ENCODE measurements around the gene CDH11.
A peak's percentile ranks its signal among the peaks of the same experiment; 100 is the strongest.

CDH11 gene

DNA sequence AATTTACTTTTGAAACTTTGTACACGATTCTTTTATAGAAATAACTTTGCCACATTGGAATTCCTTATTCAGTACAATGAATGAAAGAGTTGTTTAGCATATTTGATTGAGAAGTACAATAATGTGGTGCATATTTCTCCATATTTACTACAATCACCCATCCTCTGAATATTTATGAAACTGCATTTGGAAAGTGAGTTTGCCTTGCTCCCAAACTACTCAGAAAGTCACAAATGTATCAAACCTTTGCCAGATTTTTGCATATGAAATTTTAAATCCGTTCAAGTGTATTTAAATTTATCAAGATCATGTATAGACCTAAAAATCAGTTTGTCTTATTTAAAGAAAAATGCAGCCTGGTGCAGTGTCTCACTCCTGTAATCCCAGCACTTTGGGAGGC lies 148.7 kb downstream of the CDH11 start:
- DNase-seq: no peak

DNA sequence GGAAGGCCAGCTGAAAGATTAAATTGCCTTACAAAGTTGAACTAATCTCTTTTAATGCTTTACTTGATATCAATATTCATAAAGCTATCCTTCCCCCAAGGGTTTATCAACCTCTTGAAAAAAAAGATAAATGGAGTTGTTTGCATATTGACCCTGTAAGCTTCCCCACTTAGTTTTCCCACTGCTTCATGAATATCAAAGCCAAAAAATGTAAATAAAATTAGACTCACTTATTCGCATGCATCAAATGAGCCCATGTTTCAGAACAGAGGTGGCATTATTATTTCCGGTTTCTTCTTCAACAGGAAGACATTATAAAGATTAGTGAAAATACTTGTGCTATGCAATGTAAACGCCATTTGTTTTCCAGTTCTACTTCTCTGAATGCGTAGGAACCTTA lies 150.7 kb downstream of the CDH11 start:
- DNase-seq: no peak

DNA sequence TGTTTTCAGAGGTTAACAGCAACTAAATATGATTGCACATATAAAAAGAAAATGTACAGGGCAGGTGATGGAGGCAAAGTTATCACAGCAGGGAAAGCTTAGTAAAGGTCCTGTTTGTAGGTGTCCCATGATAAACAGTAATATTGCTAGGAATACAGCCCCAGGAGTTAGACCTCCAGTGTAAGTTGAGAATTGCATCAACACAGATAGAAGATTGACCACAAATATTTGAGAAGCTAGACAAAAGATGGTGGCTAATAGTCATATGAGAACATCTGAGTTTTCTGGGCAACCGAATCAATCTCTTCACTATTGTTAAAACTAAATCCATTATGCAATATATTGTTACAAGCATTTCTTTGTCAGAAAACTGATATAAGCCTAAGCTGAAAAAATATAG lies 152.6 kb downstream of the CDH11 start:
- DNase-seq: peak; percentile 37

DNA sequence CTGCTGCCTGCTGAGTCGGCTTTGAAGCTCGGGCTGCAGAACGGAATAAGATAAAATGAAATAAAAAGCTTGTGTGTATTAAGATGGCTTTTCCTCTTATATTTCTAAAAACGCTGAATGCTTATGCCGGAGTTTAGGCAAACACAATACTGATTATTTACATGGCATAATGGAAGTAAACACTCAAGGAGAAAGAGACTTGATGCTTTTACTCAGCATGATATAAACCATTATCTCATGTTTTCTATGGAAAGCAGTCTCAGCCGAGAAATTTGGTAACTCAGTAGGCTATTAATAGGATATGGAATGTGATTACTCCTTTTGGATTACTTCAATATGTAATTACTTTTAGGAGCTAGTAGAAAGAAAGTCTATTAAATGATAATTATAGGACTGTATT lies 153.3 kb downstream of the CDH11 start:
- no peak for DNase-seq

DNA sequence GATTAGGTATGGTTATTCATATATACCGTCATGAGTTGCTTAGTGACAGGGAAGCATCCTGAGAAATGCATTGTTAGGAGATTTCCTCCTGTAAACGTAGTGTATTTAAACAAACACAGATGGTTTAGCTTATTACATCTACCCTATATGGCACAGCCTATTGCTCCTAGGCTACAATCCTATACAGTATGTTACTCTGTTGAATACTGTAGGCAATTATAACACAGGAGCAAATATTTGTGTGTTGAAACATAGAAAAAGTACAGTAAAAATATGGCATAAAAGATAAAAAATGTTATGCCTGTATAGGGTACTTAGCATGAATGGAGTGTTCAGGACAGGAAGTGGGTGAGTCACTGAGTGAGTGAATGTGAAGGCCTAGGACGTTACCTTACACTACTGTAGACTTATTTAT lies 157.7 kb downstream of the CDH11 start:
- DNase-seq: peak; percentile 92

DNA sequence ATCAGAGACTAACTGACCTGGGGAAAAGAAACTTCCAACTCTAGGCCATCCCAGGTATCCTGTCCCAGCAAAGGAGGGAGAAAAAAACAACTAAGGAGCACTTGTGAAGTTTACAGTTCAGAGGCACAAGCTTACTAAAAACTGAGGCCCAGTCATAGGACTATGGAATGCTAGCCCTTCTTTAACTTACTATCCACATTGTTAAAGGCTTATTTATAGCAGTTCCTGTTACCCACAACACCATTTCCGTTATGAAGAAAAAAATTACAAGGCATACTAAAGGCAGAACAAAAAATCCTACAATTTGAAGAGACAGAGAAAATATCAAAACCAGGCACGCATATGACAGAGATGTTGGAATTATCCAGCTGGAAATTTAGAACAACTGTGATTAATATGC lies 159.1 kb downstream of the CDH11 start:
- peak; percentile 69 for DNase-seq

DNA sequence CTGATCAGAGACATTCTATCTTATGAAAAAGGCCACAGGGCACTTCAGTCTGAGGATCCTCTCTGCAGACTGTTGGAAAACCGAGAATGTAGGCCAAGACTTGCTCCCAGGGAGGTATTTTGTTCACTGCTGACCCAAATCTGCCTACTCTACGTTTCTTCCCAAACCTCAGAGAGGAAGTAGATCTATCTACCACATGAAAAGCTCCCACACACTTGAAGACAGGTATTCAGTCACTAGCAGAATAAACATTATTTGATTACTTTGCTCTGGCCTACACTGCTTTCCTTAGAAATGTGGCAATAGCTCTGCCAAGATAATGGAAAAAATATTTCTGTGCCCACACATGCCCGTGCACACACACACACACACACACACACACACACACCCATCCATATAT lies 164.6 kb downstream of the CDH11 start:
- DNase-seq: no peak

DNA sequence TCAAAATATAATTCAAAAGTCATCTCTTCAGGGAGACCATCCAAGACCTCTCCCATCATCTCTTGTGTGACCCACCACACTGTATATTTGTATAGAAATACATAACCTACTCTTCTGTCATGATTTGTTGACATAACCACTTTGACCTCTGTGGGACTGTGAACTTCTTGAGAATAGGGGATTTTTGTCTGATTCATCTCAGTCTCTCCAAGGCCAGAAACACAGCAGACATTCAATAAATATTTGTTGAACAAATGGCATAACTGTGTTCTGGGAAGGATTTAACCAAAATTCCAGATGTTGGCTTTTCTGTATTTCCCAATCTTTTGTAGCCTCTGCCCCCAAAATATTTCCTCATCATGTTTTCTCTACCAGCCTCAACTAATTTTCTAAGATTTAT lies 169.7 kb downstream of the CDH11 start:
- peak; percentile 92 for DNase-seq

DNA sequence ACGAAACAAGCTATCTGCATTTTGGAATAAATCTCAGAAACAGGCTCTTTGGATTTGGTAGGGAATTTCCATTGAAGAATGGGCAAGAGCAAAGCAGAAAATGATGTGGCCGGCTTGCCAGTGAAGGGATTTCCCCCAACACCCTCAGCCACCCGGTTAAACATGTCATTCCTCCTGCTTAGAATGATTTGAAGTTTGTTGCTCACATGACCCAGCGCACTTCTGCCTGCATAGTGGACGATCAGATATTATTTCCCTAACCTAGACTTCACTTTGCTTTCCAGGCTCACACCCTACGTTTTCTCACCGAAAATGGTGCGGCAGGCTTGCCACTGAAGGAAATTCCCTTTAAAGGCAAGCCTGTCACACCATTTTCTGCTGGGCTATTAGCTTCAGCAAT lies 170.7 kb downstream of the CDH11 start:
- no peak for DNase-seq

DNA sequence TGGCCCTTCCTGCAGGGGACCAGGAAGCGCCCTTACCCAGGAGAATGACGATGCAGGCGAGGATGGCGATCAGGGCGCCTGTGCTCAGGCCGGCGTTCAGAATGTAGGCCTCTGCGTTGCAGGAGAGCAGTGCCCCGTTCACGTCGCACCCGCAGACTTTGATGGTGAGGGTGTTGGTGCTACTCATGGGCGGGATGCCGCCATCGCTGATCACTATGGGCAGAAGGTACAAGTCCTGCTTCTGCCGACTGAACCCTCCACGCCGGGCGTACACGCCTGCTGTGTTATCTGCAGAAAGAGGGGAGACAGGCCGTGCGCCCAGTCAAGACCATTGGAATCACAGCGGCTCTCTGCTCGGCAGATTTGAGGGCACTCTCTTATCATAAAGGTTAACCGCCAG lies 171.1 kb downstream of the CDH11 start:
- no peak for DNase-seq

DNA sequence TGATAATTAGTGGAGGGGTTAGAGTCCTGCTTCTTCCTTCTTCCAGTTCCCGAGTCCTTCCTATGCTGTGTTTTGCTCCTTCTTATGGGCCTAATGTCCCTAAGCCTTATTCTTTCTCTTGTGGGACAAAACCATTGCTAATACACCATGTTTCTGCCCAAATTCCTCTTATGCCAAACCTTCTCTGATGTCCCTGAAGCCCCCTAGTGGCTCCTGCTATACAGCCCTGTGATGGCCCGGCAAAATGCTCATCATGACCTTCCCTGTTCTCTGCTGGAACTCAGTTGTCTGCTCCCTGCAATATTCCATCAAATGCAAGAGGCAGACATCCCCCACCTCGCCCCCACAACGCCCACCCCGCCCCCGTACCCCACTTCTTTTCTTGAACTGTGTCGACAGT lies 171.6 kb downstream of the CDH11 start:
- no peak for DNase-seq

DNA sequence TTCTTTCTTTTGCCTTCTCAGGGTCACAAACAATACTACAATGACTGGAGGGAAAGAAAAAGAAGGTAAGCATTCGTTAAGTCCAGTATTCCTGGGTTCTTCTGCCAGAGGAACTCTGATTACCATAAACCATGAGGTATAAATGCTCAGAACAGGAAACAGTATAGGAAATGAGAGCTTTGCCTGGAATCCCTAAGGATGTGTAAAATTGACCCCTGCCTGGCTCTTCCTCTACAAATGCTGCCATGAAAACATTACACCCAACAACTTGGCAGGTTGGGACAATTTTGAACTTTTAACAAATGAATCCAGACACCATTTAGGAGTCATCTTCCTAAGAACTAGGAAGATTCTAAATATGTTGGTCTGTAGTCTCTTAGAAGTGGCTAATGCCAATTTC lies 173.8 kb downstream of the CDH11 start:
- no peak for DNase-seq

DNA sequence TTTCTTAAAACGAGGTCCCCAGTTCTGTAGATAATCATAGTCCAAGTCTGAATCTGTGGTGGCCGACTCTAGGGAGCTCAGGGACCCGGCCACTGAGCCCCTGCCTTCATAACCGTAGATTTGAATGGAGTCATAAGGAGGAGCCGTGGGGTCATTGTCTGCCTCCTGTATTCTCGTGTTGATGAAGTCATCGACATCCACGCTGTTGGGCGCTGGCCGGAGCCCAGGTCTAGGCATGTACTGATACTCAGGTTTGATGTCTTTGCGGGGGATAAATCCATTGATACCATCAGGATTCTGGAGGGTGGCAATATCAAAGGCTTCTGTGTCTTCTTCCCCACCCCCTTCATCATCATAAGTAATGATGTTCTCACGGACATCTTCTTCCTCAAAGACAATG lies 174.2 kb downstream of the CDH11 start:
- no peak for DNase-seq

DNA sequence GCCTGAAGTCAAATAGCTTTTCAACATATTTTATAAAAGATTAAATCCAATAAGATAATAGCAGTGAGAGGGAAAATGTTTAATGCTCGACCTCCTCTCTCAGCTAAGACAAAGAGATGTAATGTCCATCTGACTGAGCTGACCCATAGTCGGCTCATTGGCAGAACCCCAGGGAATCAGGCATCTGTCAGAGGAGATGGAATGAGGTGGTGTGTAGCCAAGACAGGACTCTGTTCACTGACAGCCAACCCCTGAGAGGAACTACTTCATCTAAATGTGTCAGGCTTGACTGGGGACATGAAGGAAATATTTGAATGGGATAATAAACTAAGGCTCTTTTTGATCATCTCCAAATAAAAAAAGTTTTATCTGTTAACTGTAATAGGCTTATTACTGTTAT lies 188.0 kb downstream of the CDH11 start:
- DNase-seq: peak; percentile 30

DNA sequence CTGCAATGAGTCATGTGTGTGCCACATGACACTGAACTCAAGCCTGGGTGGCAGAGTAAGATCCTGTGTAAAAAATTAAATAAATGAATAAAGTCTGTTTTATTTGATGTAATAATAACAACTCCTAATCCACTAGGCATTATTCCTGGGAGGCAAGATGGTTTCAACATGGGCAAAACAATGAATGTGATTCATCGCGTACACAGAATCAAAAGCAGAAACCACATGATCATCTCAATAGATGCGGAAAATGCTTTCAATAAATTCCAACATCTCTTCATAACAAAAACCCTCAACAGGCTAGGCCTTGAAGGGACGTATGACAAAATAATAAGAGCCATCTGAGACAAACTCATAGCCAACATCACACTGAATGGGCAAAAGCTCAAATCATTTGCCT lies 195.4 kb downstream of the CDH11 start:
- DNase-seq: peak; percentile 60

DNA sequence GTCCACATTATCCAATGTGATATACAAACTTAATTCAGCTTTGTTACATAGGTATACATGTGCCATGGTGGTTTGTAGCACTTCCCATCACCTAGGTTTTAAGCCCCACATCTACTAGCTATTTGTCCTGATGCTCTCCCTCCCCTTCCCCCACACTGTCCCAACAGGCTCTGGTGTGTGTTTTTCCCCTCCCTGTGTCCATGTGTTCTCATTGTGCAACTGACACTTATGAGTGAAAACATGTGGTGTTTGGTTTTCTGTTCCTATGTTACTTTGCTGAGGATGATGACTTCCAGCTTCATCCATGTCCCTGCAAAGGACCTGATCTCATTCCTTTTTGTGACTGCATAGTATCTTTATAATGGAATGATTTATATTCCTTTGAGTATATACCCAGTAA lies 196.7 kb downstream of the CDH11 start:
- DNase-seq: no peak

DNA sequence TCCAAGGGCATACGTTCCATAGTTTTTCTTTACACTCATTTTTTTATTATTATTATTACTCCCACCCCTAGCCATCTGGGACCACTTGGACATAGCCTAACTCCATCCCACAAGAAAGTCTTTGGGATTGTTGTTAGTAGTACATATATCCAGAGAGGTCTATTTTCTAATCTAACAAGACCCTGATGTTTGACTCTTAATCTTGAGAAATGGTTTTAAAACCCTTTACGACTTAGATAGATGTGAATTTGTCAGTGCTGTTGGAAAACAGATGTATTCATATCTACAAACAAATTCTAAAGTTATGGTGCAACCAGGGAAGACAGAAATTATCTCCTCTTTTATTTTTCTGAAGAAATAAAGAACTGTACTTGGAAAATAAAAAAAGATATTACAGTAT lies 197.8 kb downstream of the CDH11 start:
- DNase-seq: no peak

DNA sequence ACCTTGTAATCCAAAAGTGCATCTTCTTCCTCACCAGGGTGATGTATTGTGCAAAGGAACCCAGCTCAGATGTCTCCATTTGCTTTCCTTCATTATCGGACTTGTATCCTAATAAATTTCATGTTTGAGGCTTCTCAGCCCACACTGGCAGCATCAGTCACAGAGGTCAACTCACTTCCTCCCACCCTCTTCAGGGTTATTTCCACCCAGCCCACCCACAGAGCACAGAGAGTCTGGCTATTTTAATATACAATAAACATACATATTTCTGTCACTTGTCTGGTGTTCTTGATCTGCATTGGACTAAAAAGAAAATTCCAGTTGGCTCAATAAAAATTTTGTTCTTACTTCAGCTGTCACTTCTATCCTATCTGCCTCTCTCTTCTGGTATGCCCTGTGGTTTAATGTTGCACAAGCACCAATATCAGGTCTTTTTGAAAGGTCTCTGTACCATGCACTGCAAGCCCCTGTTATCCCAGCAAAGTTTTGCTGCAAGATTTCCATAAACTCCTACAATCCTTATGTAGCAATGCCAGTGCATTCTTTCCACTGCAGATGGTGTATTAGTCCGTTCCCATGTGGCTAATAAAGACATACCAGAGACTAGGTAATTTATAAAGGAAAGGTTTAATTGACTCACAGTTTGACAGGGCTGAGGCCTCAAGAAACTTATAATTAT lies 201.8 kb downstream of the CDH11 start:
- no peak for DNase-seq

DNA sequence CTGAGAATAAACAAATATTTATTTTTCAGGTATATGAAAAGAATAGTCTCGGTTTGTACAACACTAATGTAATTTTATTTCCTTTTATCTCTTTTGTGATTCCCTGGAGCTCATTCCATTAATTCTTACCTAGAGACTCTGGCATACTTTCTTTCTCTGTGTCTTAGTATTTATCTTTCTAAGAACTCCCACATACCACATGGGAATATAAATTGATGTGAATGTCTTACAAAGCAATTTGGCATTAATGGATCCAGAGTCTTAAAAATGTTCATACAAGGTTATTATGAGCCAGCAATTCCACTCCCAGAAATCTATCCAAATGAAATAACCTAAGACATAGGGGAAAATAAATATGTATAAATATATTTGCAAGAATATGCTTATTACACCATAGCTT lies 202.7 kb downstream of the CDH11 start:
- DNase-seq: no peak

DNA sequence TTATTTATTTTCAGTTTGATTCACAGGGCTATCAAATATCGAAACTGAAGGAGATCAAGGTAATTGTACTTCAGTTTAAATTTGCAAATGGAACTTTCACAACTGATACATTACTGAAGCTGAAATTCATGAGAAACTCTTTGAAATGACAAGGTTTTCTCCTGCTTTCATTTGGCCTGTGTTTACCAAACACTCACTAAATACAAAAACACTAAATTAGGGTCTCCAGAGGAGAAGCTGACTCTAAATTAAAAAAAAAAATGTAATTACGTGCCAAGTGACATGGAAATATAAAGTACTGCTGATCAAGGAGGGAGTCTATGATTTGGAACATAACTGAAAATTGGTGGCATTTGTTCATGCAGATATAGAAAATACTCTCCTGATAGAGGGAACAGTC lies 205.8 kb downstream of the CDH11 start:
- no peak for DNase-seq

DNA sequence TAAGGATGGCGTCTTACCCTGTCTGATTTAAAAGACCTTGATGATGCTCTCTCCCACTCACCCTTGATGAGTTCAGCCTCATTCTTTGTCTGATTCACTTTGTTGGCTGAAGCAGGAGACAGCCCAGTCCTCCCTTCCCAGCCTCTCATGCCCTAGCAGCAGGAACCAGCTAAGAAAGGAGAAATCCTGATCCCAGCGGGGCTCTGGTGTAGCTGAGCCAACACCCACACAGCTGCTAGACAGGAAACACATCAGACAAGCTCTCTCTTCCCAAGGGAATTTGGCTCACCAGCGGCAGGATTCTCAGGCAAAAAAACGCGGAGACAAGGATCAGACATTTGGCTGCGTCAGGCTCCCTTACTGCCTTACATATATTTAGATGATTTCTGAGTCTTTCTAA lies 211.5 kb downstream of the CDH11 start:
- peak; percentile 100 for DNase-seq

DNA sequence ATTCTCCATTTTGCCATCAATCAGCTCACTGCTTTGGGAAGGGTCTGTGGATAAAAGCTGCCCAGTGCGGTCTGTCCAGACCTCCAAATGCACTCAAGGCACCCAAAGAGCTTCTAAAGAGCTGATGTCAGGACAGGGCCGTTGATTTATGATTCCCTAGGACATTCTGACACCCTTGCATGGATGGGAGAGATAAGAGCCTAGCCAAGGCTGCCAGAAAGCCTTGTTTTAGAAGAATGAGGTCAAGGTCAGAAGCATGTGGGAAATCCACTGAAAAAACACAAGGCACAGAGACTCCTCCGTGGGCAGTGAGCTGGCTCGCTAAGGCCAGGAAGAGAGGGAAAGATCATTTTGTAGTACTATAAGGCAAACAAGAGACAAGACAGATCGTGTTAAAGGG lies 214.0 kb downstream of the CDH11 start:
- DNase-seq: peak; percentile 42

DNA sequence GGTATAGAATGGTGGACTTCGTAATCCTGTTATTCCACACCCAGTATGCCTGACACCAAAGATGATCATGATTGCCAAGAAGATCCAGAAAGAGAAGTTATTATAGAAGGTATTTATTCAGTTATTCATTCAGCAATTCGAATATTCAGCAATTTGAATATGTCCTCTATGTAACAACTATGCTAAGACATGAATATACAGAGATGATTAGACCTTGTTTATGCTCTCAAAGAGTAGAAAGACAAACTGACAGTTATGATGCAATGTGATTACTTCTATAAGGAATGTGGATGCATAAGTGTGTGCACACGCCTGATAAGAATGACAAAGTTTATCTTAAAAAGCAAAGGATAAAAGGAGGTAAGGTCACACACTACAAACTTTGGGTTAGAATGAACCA lies 218.1 kb downstream of the CDH11 start:
- no peak for DNase-seq

DNA sequence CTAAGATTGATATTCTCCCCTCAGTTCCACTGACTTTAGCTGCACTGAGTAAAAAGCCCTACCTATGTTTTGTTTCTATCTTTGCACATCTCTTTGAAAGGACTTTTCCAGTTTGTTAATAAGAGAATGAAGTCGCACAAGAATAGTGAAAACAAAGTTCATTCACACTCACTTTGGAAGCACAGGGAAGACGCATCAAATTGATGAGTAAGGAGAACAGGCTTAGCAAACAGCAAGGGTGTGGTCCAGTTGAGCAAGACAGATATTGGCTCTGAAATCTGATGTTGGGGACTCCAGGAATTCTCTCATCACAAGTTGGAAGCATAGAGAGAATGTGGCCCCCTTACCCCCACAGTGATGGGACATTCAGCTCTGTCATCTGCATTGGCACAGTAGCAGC lies 221.3 kb downstream of the CDH11 start:
- DNase-seq: no peak

DNA sequence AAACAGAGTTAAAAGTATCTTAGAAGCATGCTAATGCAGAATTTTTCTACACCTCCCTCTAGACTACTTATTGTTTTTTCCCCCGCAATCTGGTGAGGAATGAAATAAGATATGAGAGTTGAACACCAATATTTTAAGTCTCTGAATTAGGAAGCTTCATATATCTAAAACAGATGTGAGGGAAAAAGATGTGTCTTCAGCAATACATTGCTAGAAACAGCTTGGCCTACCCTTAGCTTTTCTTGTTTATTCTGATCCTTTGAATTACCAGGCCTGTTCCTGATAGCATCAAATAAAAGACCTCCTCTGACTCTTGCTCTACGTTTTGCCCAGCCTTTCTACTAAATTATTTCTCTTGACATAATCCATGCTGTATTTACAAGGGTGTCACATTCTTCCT lies 221.8 kb downstream of the CDH11 start:
- no peak for DNase-seq

All from fibroblast of skin of back (primary cell).